Fibroblast of lung (primary cell): ENCODE measurements around the gene TSHZ2. TPM values are rescaled to one million over a fixed set of nuclear protein-coding genes. Genes with fewer than 3 reads are reported as not detected.

Experiments used
- DNase-seq, 2 donors: peaks; one replicate each; pipeline versions ENCODE4 v3.0.0 to v3.0.0-alpha.2; 2010; ENCODE audit warnings: low read depth in 2 of 2
- H2AFZ ChIP-seq: 2 replicates; pipeline ENCODE4 v1.5.1; 2012; ENCODE audit warnings: low read length, control low read depth, inconsistent platforms
- H3K27ac ChIP-seq: 2 replicates; pipeline ENCODE4 v1.5.1; 2011; ENCODE audit warnings: low read length, control low read depth; ENCODE audit not compliant: insufficient read depth
- H3K27me3 ChIP-seq: 2 replicates; pipeline ENCODE4 v1.5.1; 2011; ENCODE audit warnings: mild to moderate bottlenecking, low read length; ENCODE audit not compliant: control insufficient read depth, insufficient read depth
- H3K36me3 ChIP-seq: 2 replicates; pipeline ENCODE4 v1.5.1; 2011; ENCODE audit warnings: low read length; ENCODE audit not compliant: control insufficient read depth, insufficient read depth
- H3K4me1 ChIP-seq: 2 replicates; pipeline ENCODE4 v1.5.1; 2011; ENCODE audit warnings: low read length; ENCODE audit not compliant: control insufficient read depth, insufficient read depth; ENCODE audit errors: extremely low read depth
- H3K4me2 ChIP-seq: 2 replicates; pipeline ENCODE4 v1.5.1; 2011; ENCODE audit warnings: low read length, control low read depth; ENCODE audit not compliant: insufficient read depth; ENCODE audit errors: extremely low read depth
- H3K4me3 ChIP-seq, 4 experiments: fragments of 200-600 bp in 1 of 4; sonication (generic) in 1 of 4; replicated peaks in 1 of 4; 2 replicates each; pipeline ENCODE4 v1.5.1; 2011 to 2016; ENCODE audit warnings: low read length in 4 of 4, low read depth in 3 of 4, mild to moderate bottlenecking in 3 of 4, control low read depth in 2 of 4, inconsistent platforms in 1 of 4, mixed read lengths in 1 of 4; ENCODE audit not compliant: insufficient read depth in 1 of 4; ENCODE audit errors: control extremely low read depth in 1 of 4
- H3K79me2 ChIP-seq: 2 replicates; pipeline ENCODE4 v1.5.1; 2012; ENCODE audit warnings: mild to moderate bottlenecking, low read length, inconsistent platforms; ENCODE audit not compliant: control insufficient read depth, insufficient read depth
- H3K9ac ChIP-seq: 2 replicates; pipeline ENCODE4 v1.5.1; 2011; ENCODE audit warnings: mild to moderate bottlenecking, low read length, control low read depth; ENCODE audit not compliant: insufficient read depth
- H3K9me3 ChIP-seq: 2 replicates; pipeline ENCODE4 v1.5.1; 2012; ENCODE audit warnings: low read depth, low read length; ENCODE audit not compliant: control insufficient read depth, insufficient read depth
- H4K20me1 ChIP-seq: 2 replicates; pipeline ENCODE4 v1.5.1; 2011; ENCODE audit warnings: low read length; ENCODE audit not compliant: control insufficient read depth, insufficient read depth; ENCODE audit errors: extremely low read depth
- CTCF ChIP-seq, 2 donors: IDR thresholded peaks in 1 of 2; conservative IDR thresholded peaks in 1 of 2; 1 replicate in 1 of 2; 2 replicates in 1 of 2; pipeline ENCODE4 v1.5.1; 2011 to 2012; ENCODE audit warnings: low read length in 2 of 2, control low read depth in 1 of 2, inconsistent platforms in 1 of 2, low read depth in 1 of 2, mild to moderate bottlenecking in 1 of 2
- EZH2 ChIP-seq: IDR thresholded peaks from 2 replicates; pipeline ENCODE4 v1.5.1; 2012; ENCODE audit warnings: low read length, control low read depth, mild to moderate bottlenecking; ENCODE audit errors: missing control alignments
- polyA plus RNA-seq, 2 donors: library from polyadenylated mRNA; depleted of rRNA in 1 of 2; stranded (reverse) in 1 of 2; unstranded in 1 of 2; fragments of >200 nt; gene quantifications; 2 replicates each; pipeline ENCODE4 v1.2.1, GENCODE V29; 2011 to 2012; ENCODE audit warnings: missing spikeins in 1 of 2
- total RNA-seq: library from RNA; depleted of rRNA; stranded (reverse); fragments of >200 nt; gene quantifications from 2 replicates; pipeline ENCODE4 v1.2.1, GENCODE V29; 2014

Gene TSHZ2
- total and polyA plus RNA-seq, 2 donors (not counting 1 experiment from before 2014, with no cell fraction given), result 0.15 to 2.6 TPM

GRCh38 chr20:53048387-53048786 is 76.2 kb downstream of the TSHZ2 start:
- Histone ChIP-seq H3K9me3 (no peaks in the 10 kb centered on the region), H3K4me3 (no peak overlapping the region), H3K36me3 (no peaks in the 10 kb centered on the region), H3K27ac (no peak overlapping the region), H3K4me2 (no peak overlapping the region), H3K79me2 (no peaks in the 10 kb centered on the region), H4K20me1 (no peaks in the 10 kb centered on the region), H2AFZ (no peak overlapping the region), H3K4me1 (no peaks in the 10 kb centered on the region), H3K9ac (no peak overlapping the region), H3K27me3 (no peaks in the 10 kb centered on the region)
- no peak for DNase-seq
- TF ChIP-seq CTCF (conservative IDR thresholded peaks at IDR 0.05 in 1 of 2, IDR thresholded peaks at IDR 0.05 in 1 of 2; ENCODE audit: low read depth in 1 of 2, low read length in 2 of 2), result no peak
- no peak for TF ChIP-seq EZH2

- Histone ChIP-seq H2AFZ (no peak overlapping the region), H3K79me2 (no peaks in the 10 kb centered on the region), H4K20me1 (no peaks in the 10 kb centered on the region), H3K27ac (no peak overlapping the region), H3K9ac (no peak overlapping the region), H3K4me3 (no peak overlapping the region), H3K4me1 (no peaks in the 10 kb centered on the region), H3K9me3 (no peaks in the 10 kb centered on the region), H3K27me3 (no peaks in the 10 kb centered on the region), H3K4me2 (no peak overlapping the region), H3K36me3 (no peaks in the 10 kb centered on the region)
- TF ChIP-seq EZH2, result no peak
- no peak for TF ChIP-seq CTCF (conservative IDR thresholded peaks at IDR 0.05 in 1 of 2, IDR thresholded peaks at IDR 0.05 in 1 of 2; ENCODE audit: low read depth in 1 of 2, low read length in 2 of 2)
- DNase-seq, result no peak
Observed at GRCh38 chr20:53050338-53050737, 78.2 kb downstream of the TSHZ2 start.

- no peak overlapping the region for H3K9ac ChIP-seq
- no peaks in the 10 kb centered on the region for H3K9me3 ChIP-seq
- TF ChIP-seq CTCF (conservative IDR thresholded peaks at IDR 0.05 in 1 of 2, IDR thresholded peaks at IDR 0.05 in 1 of 2; ENCODE audit: low read depth in 1 of 2, low read length in 2 of 2) (no peak), EZH2 (no peak)
- H4K20me1 ChIP-seq, result no peaks in the 10 kb centered on the region
- no peaks in the 10 kb centered on the region for H3K79me2 ChIP-seq
- no peaks in the 10 kb centered on the region for H3K4me1 ChIP-seq
- H3K4me2 ChIP-seq, result no peak overlapping the region
- no peaks in the 10 kb centered on the region for H3K27me3 ChIP-seq
- no peak overlapping the region for H3K4me3 ChIP-seq
- H3K36me3 ChIP-seq, result no peaks in the 10 kb centered on the region
- no peak overlapping the region for H2AFZ ChIP-seq
- DNase-seq, result no peak
- no peak overlapping the region for H3K27ac ChIP-seq
Observed at GRCh38 chr20:53052380-53052779, 80.2 kb downstream of the TSHZ2 start.
